IMR-90 (cell line): Measurements from ENCODE around the gene VTCN1.

Experiments
- BHLHE40 ChIP-seq: fragments of 150-350 bp; IDR thresholded peaks from 2 replicates; pipeline ENCODE4 v1.6.1; 2016; ENCODE audit warnings: mild to moderate bottlenecking, low read depth, low read length
- CTCF ChIP-seq: conservative IDR thresholded peaks from 2 replicates; pipeline ENCODE4 v1.5.1; 2012; ENCODE audit warnings: mild to moderate bottlenecking, low read depth, low read length, improper control_type of control experiment
- ELK1 ChIP-seq: fragments of 150-350 bp; IDR thresholded peaks from 2 replicates; pipeline ENCODE4 v1.6.1; 2016; ENCODE audit warnings: low read depth, mild to moderate bottlenecking, low read length, moderate library complexity, borderline replicate concordance
- MAFK ChIP-seq: IDR thresholded peaks from 2 replicates; pipeline ENCODE4 v1.6.1; 2012; ENCODE audit warnings: low read depth, low read length, improper control_type of control experiment
- MXI1 ChIP-seq: IDR thresholded peaks from 2 replicates; pipeline ENCODE4 v1.6.1; 2012; ENCODE audit warnings: low read depth, mild to moderate bottlenecking, low read length, moderate library complexity, borderline replicate concordance
- POLR2A ChIP-seq: IDR thresholded peaks from 2 replicates; pipeline ENCODE4 v1.6.1; 2012; ENCODE audit warnings: mild to moderate bottlenecking, low read depth, low read length
- RCOR1 ChIP-seq: IDR thresholded peaks from 2 replicates; pipeline ENCODE4 v1.6.1; 2012; ENCODE audit warnings: mild to moderate bottlenecking, low read length, improper control_type of control experiment; ENCODE audit not compliant: insufficient replicate concordance
- RFX5 ChIP-seq: IDR thresholded peaks from 2 replicates; pipeline ENCODE4 v1.8.0; 2012; ENCODE audit warnings: low read depth, mild to moderate bottlenecking, low read length, moderate library complexity
- SMC3 ChIP-seq: fragments of 150-350 bp; IDR thresholded peaks from 2 replicates; pipeline ENCODE4 v1.6.1; 2016; ENCODE audit warnings: low read depth, mild to moderate bottlenecking, antibody characterized with exemption, low read length, moderate library complexity
- USF2 ChIP-seq: fragments of 150-350 bp; IDR thresholded peaks from 2 replicates; pipeline ENCODE4 v1.6.1; 2017; ENCODE audit warnings: mild to moderate bottlenecking, antibody characterized with exemption, low read length, low read depth

- TF ChIP-seq RFX5 (no peak), USF2 (no peak), ELK1 (no peak), SMC3 (no peak), CTCF (no peak), MAFK (no peak), POLR2A (no peak), BHLHE40 (no peak), MXI1 (no peak), RCOR1 (no peak)
These were observed 33.6 kb upstream of the VTCN1 start for GRCh38 chr1:117244306-117244705.
